Measurements from ENCODE around the gene COG5.

Gene COG5

GRCh38 chr7:107220356-107220755 lies 343.4 kb downstream of the COG5 start:
- no peak overlapping the region for H3K4me3 ChIP-seq (ENCODE audit: low read depth, low read length)
- no peak for DNase-seq (ENCODE audit: low read depth)
- TF ChIP-seq, protein P1, sequence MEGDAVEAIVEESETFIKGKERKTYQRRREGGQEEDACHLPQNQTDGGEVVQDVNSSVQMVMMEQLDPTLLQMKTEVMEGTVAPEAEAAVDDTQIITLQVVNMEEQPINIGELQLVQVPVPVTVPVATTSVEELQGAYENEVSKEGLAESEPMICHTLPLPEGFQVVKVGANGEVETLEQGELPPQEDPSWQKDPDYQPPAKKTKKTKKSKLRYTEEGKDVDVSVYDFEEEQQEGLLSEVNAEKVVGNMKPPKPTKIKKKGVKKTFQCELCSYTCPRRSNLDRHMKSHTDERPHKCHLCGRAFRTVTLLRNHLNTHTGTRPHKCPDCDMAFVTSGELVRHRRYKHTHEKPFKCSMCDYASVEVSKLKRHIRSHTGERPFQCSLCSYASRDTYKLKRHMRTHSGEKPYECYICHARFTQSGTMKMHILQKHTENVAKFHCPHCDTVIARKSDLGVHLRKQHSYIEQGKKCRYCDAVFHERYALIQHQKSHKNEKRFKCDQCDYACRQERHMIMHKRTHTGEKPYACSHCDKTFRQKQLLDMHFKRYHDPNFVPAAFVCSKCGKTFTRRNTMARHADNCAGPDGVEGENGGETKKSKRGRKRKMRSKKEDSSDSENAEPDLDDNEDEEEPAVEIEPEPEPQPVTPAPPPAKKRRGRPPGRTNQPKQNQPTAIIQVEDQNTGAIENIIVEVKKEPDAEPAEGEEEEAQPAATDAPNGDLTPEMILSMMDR (IDR thresholded peaks at IDR 0.05; ENCODE audit: low read depth, low read length, missing control alignments), result no peak

- H3K4me3 ChIP-seq (ENCODE audit: low read depth, low read length), result no peak overlapping the region
- no peak for DNase-seq (ENCODE audit: low read depth)
- TF ChIP-seq, protein P1 (IDR thresholded peaks at IDR 0.05; ENCODE audit: low read depth, low read length, missing control alignments), result no peak
Observed at GRCh38 chr7:107219563-107220244, 344.0 kb downstream of the COG5 start.

GRCh38 chr7:107213945-107214344 lies 349.8 kb downstream of the COG5 start:
- TF ChIP-seq, protein P1 (IDR thresholded peaks at IDR 0.05; ENCODE audit: low read depth, low read length, missing control alignments), result no peak
- H3K4me3 ChIP-seq (ENCODE audit: low read depth, low read length), result no peak overlapping the region
- DNase-seq (ENCODE audit: low read depth), result no peak

GRCh38 chr7:107213193-107213788 lies 350.4 kb downstream of the COG5 start:
- H3K4me3 ChIP-seq (ENCODE audit: low read depth, low read length), result no peak overlapping the region
- TF ChIP-seq, protein P1 (IDR thresholded peaks at IDR 0.05; ENCODE audit: low read depth, low read length, missing control alignments), result no peak
- no peak for DNase-seq (ENCODE audit: low read depth)

DNA sequence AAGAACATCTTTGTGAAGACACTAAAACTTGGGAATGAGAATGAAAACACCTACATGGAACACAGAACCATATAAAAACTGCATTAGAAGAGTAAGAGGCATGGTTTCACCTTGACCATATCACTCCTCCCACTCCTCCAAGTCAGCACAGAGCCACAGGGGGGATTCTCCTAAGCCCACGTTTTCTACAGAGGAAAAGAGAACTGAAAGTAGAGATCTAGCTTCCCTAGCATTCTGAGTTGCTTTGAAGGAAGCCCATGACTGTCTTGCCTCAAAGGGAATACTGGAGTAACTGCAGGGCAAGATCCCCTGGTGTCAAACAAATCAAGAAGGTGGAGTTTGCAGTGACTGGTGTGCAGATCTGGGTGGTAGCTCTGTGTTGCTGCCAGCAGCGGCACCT lies 351.0 kb downstream of the COG5 start:
- TF ChIP-seq, protein P1 (IDR thresholded peaks at IDR 0.05; ENCODE audit: low read depth, low read length, missing control alignments), result no peak
- no peak for DNase-seq (ENCODE audit: low read depth)
- H3K4me3 ChIP-seq (ENCODE audit: low read depth, low read length), result no peak overlapping the region

GRCh38 chr7:107210400-107210799 lies 353.3 kb downstream of the COG5 start:
- no peak overlapping the region for H3K4me3 ChIP-seq (ENCODE audit: low read depth, low read length)
- no peak for DNase-seq (ENCODE audit: low read depth)
- TF ChIP-seq, protein P1 (IDR thresholded peaks at IDR 0.05; ENCODE audit: low read depth, low read length, missing control alignments), result no peak

DNA sequence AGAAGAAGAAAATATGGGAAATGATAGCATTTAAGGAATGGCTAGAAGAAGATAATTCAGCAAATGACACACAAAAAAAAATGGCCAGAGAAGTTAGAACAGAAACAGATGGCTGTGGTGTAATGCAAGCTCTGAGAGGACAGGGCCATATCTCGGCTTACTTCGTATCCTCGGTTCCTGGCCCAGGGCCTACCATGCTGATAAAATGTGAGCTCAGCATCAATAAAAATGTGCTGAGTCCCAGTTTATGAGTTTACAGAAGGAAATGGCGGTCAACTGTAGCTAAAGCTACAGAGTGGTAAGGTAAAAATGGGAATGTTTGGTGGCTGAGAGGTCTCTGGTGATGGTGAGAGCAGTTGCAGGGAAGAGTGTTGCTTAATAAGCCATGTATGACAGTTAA lies 354.2 kb downstream of the COG5 start:
- TF ChIP-seq, protein P1 (IDR thresholded peaks at IDR 0.05; ENCODE audit: low read depth, low read length, missing control alignments), result no peak
- H3K4me3 ChIP-seq (ENCODE audit: low read depth, low read length), result no peak overlapping the region
- no peak for DNase-seq (ENCODE audit: low read depth)

Data from GM12864 (cell line).